Activated B cell treated with CpG ODN at 0.5 μM for 24 hours (primary cell): Measurements from ENCODE around the gene SERGEF. TPM values are rescaled to one million over a fixed set of nuclear protein-coding genes. Genes with fewer than 3 reads are reported as not detected.

Experiments
- ATAC-seq: fragments of 200-7000 bp; cut with Tn5 transposase; one replicate; pipeline ENCODE4 v1.10.0; 2021; ENCODE audit warnings: low read depth, mild to moderate bottlenecking, moderate library complexity
- CTCF ChIA-PET: fragments of 350-600 bp; sonication (Branson Sonifier 250); formaldehyde crosslinking; loops from one replicate; lab custom pipeline; 2021; ENCODE audit warnings: antibody characterized with exemption; lab: Charles Lee
- POLR2A ChIA-PET: fragments of 350-600 bp; sonication (Branson Sonifier 250); formaldehyde crosslinking; loops from one replicate; lab custom pipeline; 2021; ENCODE audit warnings: antibody characterized with exemption; lab: Charles Lee
- DNase-seq: peaks from one replicate; pipeline ENCODE4 v3.0.0; 2022
- H3K27ac Mint-ChIP-seq: one replicate; pipeline ENCODE4 v1.8.0; 2020; ENCODE audit warnings: mixed read lengths
- H3K27me3 Mint-ChIP-seq: one replicate; pipeline ENCODE4 v1.8.0; 2021; ENCODE audit warnings: mixed read lengths
- H3K36me3 Mint-ChIP-seq: one replicate; pipeline ENCODE4 v1.8.0; 2021; ENCODE audit warnings: low read depth, mixed read lengths
- H3K4me1 Mint-ChIP-seq: one replicate; pipeline ENCODE4 v1.8.0; 2021; ENCODE audit warnings: mixed read lengths
- H3K4me3 Mint-ChIP-seq: one replicate; pipeline ENCODE4 v1.8.0; 2020; ENCODE audit warnings: mild to moderate bottlenecking, mixed read lengths
- H3K9me3 Mint-ChIP-seq: one replicate; pipeline ENCODE4 v1.8.0; 2020; ENCODE audit warnings: mixed read lengths
- CTCF ChIP-seq: fragments of 200-600 bp; IDR thresholded peaks from one replicate; pipeline ENCODE4 v1.8.0; 2022; ENCODE audit warnings: antibody characterized with exemption, mild to moderate bottlenecking
- intact Hi-C: fragments of 100-400 bp; cut with micrococcal nuclease; formaldehyde crosslinking; loops from one replicate; pipeline ENCODE4 v1.15.1; 2024
- total RNA-seq: library from RNA; stranded (reverse); gene quantifications from 2 replicates; pipeline ENCODE4 v1.2.3, GENCODE V29; 2022

SERGEF gene
- total RNA-seq, 1 donor from 2014 or later = 38.4 TPM

- DNase-seq = no peak
- Mint-ChIP-seq H3K4me3 (no peak overlapping the region), H3K4me1 (no peaks in the 10 kb centered on the region), H3K27ac (no peak overlapping the region), H3K27me3 (no peaks in the 10 kb centered on the region), H3K9me3 (no peaks in the 10 kb centered on the region), H3K36me3 (no peaks in the 10 kb centered on the region)
- POLR2A ChIA-PET = no interaction called here
- CTCF ChIA-PET = no interaction called here
- no peak for TF ChIP-seq CTCF
- intact Hi-C loops = no loop called here
- ATAC-seq = no peak
Measured at GRCh38 chr11:17774232-17775034, 238.4 kb downstream of the SERGEF start.

- DNase-seq (no peak), ATAC-seq (no peak)
- Mint-ChIP-seq H3K4me1 (no peaks in the 10 kb centered on the region), H3K27ac (no peak overlapping the region), H3K27me3 (no peaks in the 10 kb centered on the region), H3K9me3 (no peaks in the 10 kb centered on the region), H3K4me3 (no peak overlapping the region), H3K36me3 (no peaks in the 10 kb centered on the region)
- no peak for TF ChIP-seq CTCF
- intact Hi-C loops = no loop called here
- CTCF ChIA-PET = no interaction called here
- POLR2A ChIA-PET = no interaction called here
Measured at GRCh38 chr11:17773674-17774073, 239.2 kb downstream of the SERGEF start.

GRCh38 chr11:17772704-17773600 lies 239.9 kb downstream of the SERGEF start:
- Mint-ChIP-seq H3K9me3 (no peaks in the 10 kb centered on the region), H3K27ac (no peak overlapping the region), H3K4me3 (no peak overlapping the region), H3K27me3 (no peaks in the 10 kb centered on the region), H3K4me1 (no peaks in the 10 kb centered on the region), H3K36me3 (no peaks in the 10 kb centered on the region)
- intact Hi-C loops = no loop called here
- DNase-seq = no peak
- ChIA-PET CTCF (no interaction called here), POLR2A (no interaction called here)
- no peak for ATAC-seq
- TF ChIP-seq CTCF = no peak

GRCh38 chr11:17771841-17772401 lies 240.9 kb downstream of the SERGEF start:
- intact Hi-C loops = no loop called here

More at GRCh38 chr11:17771841-17772401, 240.9 kb downstream of the SERGEF start:
- H3K9me3 Mint-ChIP-seq = no peaks in the 10 kb centered on the region
- H3K36me3 Mint-ChIP-seq = no peaks in the 10 kb centered on the region
- no peak for TF ChIP-seq CTCF
- H3K4me1 Mint-ChIP-seq = no peaks in the 10 kb centered on the region
- ChIA-PET CTCF (no interaction called here), POLR2A (no interaction called here)
- ATAC-seq (no peak), DNase-seq (no peak)
- no peak overlapping the region for H3K4me3 Mint-ChIP-seq
- H3K27ac Mint-ChIP-seq = no peak overlapping the region
- no peaks in the 10 kb centered on the region for H3K27me3 Mint-ChIP-seq
